GM12878 (cell line): ENCODE data around the gene TMEM97. TPM values are rescaled to one million over a fixed set of nuclear protein-coding genes. Genes with fewer than 3 reads are reported as not detected.

Experiments
- ATAC-seq: fragments of 200-7000 bp; cut with Tn5 transposase; 3 replicates; pipeline ENCODE4 v1.9.1; 2020; ENCODE audit warnings: mild to moderate bottlenecking, moderate library complexity
- BruUV-seq: library from RNA; stranded (reverse); fragments of 400-500 nt; replicated peaks from 2 replicates; lab custom pipeline; 2021; lab: Mats Ljungman, UMichigan
- CTCF ChIA-PET: fragments of 300-600 bp; sonication (Branson Sonifier 250); formaldehyde crosslinking; extraction: SDS; loops from one replicate; lab custom pipeline; 2021; ENCODE audit warnings: inconsistent platforms; lab: Yijun Ruan, JAX
- POLR2A ChIA-PET: fragments of 350-600 bp; formaldehyde crosslinking; extraction: SDS; loops from one replicate; lab custom pipeline; 2021; ENCODE audit warnings: inconsistent platforms; lab: Charles Lee
- RAD21 ChIA-PET: fragments of 300-600 bp; sonication (Branson Sonifier 250); formaldehyde crosslinking; loops from one replicate; lab custom pipeline; 2023; ENCODE audit warnings: antibody characterized with exemption; ENCODE audit not compliant: unreplicated experiment; lab: Charles Lee
- SMC1A ChIA-PET: fragments of 300-600 bp; sonication (Branson Sonifier 250); formaldehyde crosslinking; loops from one replicate; lab custom pipeline; 2023; ENCODE audit not compliant: unreplicated experiment, uncharacterized antibody; lab: Charles Lee
- DNase-seq: peaks from one replicate; pipeline ENCODE4 v3.0.0-alpha.2; 2011; ENCODE audit warnings: low read depth, low spot score
- FAIRE-seq: peaks from 3 replicates; lab custom pipeline; 2011; peaks lifted over from hg19 to GRCh38; lab: Jason Lieb, UNC
- H2AFZ ChIP-seq: 2 replicates; pipeline ENCODE4 v1.6.0; 2011; ENCODE audit warnings: low read depth, low read length, control low read depth; ENCODE audit not compliant: control insufficient read depth
- H3K27ac ChIP-seq: 2 replicates; pipeline ENCODE4 v1.5.1; 2011; ENCODE audit warnings: control low read depth; ENCODE audit not compliant: control insufficient read depth, insufficient read depth
- H3K27me3 ChIP-seq, 2 experiments: replicated peaks in 1 of 2; 2 replicates each; pipeline versions ENCODE4 v1.6.0 to v1.6.1; 2011; ENCODE audit warnings: low read length in 1 of 2; ENCODE audit not compliant: control insufficient read depth in 2 of 2, insufficient read depth in 2 of 2
- H3K36me3 ChIP-seq, 2 experiments: 2 replicates each; pipeline ENCODE4 v1.5.1; 2011; ENCODE audit warnings: low read length in 1 of 2; ENCODE audit not compliant: control insufficient read depth in 2 of 2, insufficient read depth in 2 of 2
- H3K4me1 ChIP-seq: 2 replicates; pipeline ENCODE4 v1.6.1; 2011; ENCODE audit warnings: mild to moderate bottlenecking, low read length, moderate library complexity, mixed read lengths; ENCODE audit not compliant: control insufficient read depth, insufficient read depth
- H3K4me2 ChIP-seq: 2 replicates; pipeline ENCODE4 v1.6.0; 2011; ENCODE audit warnings: control low read depth; ENCODE audit not compliant: control insufficient read depth, insufficient read depth
- H3K4me3 ChIP-seq: fragments of 200-600 bp; sonication (generic); 2 replicates; pipeline ENCODE4 v1.5.1; 2016
- H3K79me2 ChIP-seq: 2 replicates; pipeline ENCODE4 v1.6.0; 2011; ENCODE audit warnings: low read length; ENCODE audit not compliant: control insufficient read depth, insufficient read depth
- H3K9ac ChIP-seq: 2 replicates; pipeline ENCODE4 v1.8.0; 2011; ENCODE audit warnings: low read length, control low read depth, mixed read lengths; ENCODE audit not compliant: control insufficient read depth, insufficient read depth
- H3K9me3 ChIP-seq: replicated peaks from 3 replicates; pipeline ENCODE4 v1.5.1; 2011; ENCODE audit warnings: mild to moderate bottlenecking, low read length; ENCODE audit not compliant: control insufficient read depth, insufficient read depth
- H4K20me1 ChIP-seq: 2 replicates; pipeline ENCODE4 v1.6.0; 2011; ENCODE audit not compliant: control insufficient read depth, insufficient read depth
- ATF2 ChIP-seq: IDR thresholded peaks from 2 replicates; pipeline ENCODE4 v1.6.1; 2012; ENCODE audit warnings: low read length, inconsistent platforms
- CEBPZ ChIP-seq: fragments of 150-350 bp; IDR thresholded peaks from 2 replicates; pipeline ENCODE4 v1.6.1; 2016; ENCODE audit warnings: low read depth, low read length
- GATAD2B ChIP-seq: fragments of 450-650 bp; conservative IDR thresholded peaks from 2 replicates; pipeline ENCODE4 v1.6.1; 2017; ENCODE audit warnings: low read depth, mild to moderate bottlenecking, moderate library complexity
- RFX5 ChIP-seq: IDR thresholded peaks from 2 replicates; pipeline ENCODE4 v1.6.1; 2011; ENCODE audit warnings: low read depth, low read length, improper control_type of control experiment
- SRF ChIP-seq, 2 experiments: IDR thresholded peaks; 2 replicates each; pipeline ENCODE4 v1.6.1; 2011; ENCODE audit warnings: low read depth in 2 of 2, low read length in 2 of 2, mild to moderate bottlenecking in 1 of 2, moderate library complexity in 1 of 2
- ZBED1 ChIP-seq: IDR thresholded peaks from 2 replicates; pipeline ENCODE4 v1.6.1; 2016; ENCODE audit warnings: borderline replicate concordance
- ZBTB11 ChIP-seq: fragments of 450-650 bp; formaldehyde crosslinking; IDR thresholded peaks from 2 replicates; pipeline ENCODE4 v1.5.0; 2022; ENCODE audit warnings: mild to moderate bottlenecking, missing genetic modification characterization
- WGBS: methylation state at CpG from one replicate; pipeline ENCODE4 v1.1.6; 2016; ENCODE audit warnings: low lambda C conversion rate; ENCODE audit not compliant: insufficient replicate concordance, insufficient coverage; ENCODE audit errors: missing lambda C conversion rate; 5-methylcytosine and 5-hydroxymethylcytosine counted together
- in situ Hi-C: fragments of 300-500 bp; cut with MboI; formaldehyde crosslinking; loops from 9 replicates; pipeline ENCODE4 v1.14.3; 2018; ENCODE audit warnings: mixed read lengths
- intact Hi-C: fragments of 100-400 bp; cut with micrococcal nuclease; formaldehyde crosslinking; loops from one replicate; pipeline ENCODE4 v1.14.2; 2022; ENCODE audit not compliant: unreplicated experiment
- polyA plus RNA-seq, 11 experiments: library from polyadenylated mRNA; depleted of rRNA in 4 of 11; unstranded in 6 of 11; stranded (reverse) in 5 of 11; fragments of >200 nt; fragmentation: Nextera tagmentation in 4 of 11; fragmentation: Illumina TruSeq in 1 of 11; extraction: Ambion mirVana in 4 of 11; extraction: Trizol in 1 of 11; gene quantifications; 1 replicate in 1 of 11; 2 replicates in 10 of 11; pipeline versions ENCODE4 v1.2.1 to v1.2.3, GENCODE V29; 2011 to 2016; ENCODE audit warnings: inconsistent platforms in 2 of 11, missing spikeins in 2 of 11, low read depth in 1 of 11
- total RNA-seq, 4 experiments: library from RNA; depleted of rRNA in 3 of 4; stranded (reverse); fragments of >200 nt in 3 of 4; fragmentation: Illumina TruSeq in 1 of 4; extraction: Trizol in 1 of 4; gene quantifications; 2 replicates each; pipeline versions ENCODE4 v1.2.1 to v1.2.3, GENCODE V29; 2013 to 2021

TMEM97 gene
- total and polyA plus RNA-seq, 10 of the 15 experiments (the other 5 are each of a cell fraction or from before 2014, with no cell fraction given), result 58.0 to 134 (median 86.0) TPM

GRCh38 chr17:28327031-28327607 is 8.1 kb downstream of the TMEM97 start (continued):
- peak; percentile 48; the same call in 1 of the 2 replicates for TF ChIP-seq ATF2

GRCh38 chr17:28327709-28328108 is 8.7 kb downstream of the TMEM97 start:
- Histone ChIP-seq H3K36me3 (peaks cover 11 to 15% of the 10 kb centered on the region in 2 experiments), H3K27me3 (no peaks in the 10 kb centered on the region), H3K4me1 (peaks cover 6% of the 10 kb centered on the region; the same call in 1 of the 2 replicates), H3K4me2 (no peak overlapping the region), H3K9ac (no peak overlapping the region), H3K4me3 (no peak overlapping the region), H4K20me1 (no peaks in the 10 kb centered on the region; the same call in 1 of the 2 replicates), H3K79me2 (peaks cover 22% of the 10 kb centered on the region), H2AFZ (no peak overlapping the region), H3K9me3 (no peaks in the 10 kb centered on the region), H3K27ac (peak overlapping the region; percentile 23; the same call in 1 of the 2 replicates)
- DNase-seq (no peak), FAIRE-seq (no peak), ATAC-seq (no peak)
- SMC1A ChIA-PET, result no interaction called here
- in situ Hi-C loops (no loop called here), intact Hi-C loops (no loop called here)
- RAD21 ChIA-PET, result no interaction called here
- POLR2A ChIA-PET, result no interaction called here
- 35% methylated on average over 3 of the region's 3 CpGs for WGBS
- TF ChIP-seq GATAD2B (no peak), ZBED1 (no peak), CEBPZ (no peak), ZBTB11 (CRISPR knock-in tag) (no peak), SRF (IDR thresholded peaks at IDR 0.05; ENCODE audit: low read depth in 2 of 2, low read length in 2 of 2) (no peak), RFX5 (no peak)
- no TSS peak for BruUV-seq
- CTCF ChIA-PET, result no interaction called here
